ENCODE results near the gene DENND1C.
"Not testable (repeated sequence)": the region's sequence is repeated elsewhere in the genome, so short reads cannot be mapped to it uniquely, and the experiment has no call there.

The DENND1C gene

GRCh38 chr19:6481541-6482342 is at the start of gene DENND1C:
Gene DENND1C (minus strand): TSS chr19:6481787. CDS start chr19:6481695, 92 bp downstream.
- peak; percentile 70 to 78 for DNase-seq

GRCh38 chr19:6530386-6531162 is 49.0 kb upstream of the DENND1C start, which contains the start of gene TNFSF9:
Gene TNFSF9 (plus strand): TSS chr19:6531026. CDS start chr19:6531037, 11 bp downstream.
- DNase-seq: peak; percentile 86 to 89

- DNase-seq: no peak
These were observed 48.4 kb upstream of the DENND1C start for GRCh38 chr19:6529937-6530385.

GRCh38 chr19:6529351-6529750 is 47.8 kb upstream of the DENND1C start:
- DNase-seq: no peak

GRCh38 chr19:6528544-6529121 is 47.0 kb upstream of the DENND1C start:
- no peak for DNase-seq

- no peak for DNase-seq
These were observed 46.4 kb upstream of the DENND1C start for GRCh38 chr19:6527893-6528543.

- no peak for DNase-seq
These were observed 42.7 kb upstream of the DENND1C start for GRCh38 chr19:6524311-6524710.

GRCh38 chr19:6522712-6523111 is 41.1 kb upstream of the DENND1C start:
- DNase-seq: no peak

GRCh38 chr19:6521718-6522646 is 40.4 kb upstream of the DENND1C start:
- DNase-seq: peak; percentile 53 to 60

- no peak for DNase-seq
These were observed 37.7 kb upstream of the DENND1C start for GRCh38 chr19:6519289-6519688.

- DNase-seq: peak in 1 of 2 donors; percentile 21
These were observed 36.7 kb upstream of the DENND1C start for GRCh38 chr19:6518145-6518911.

- peak; percentile 97 for DNase-seq
These were observed 35.2 kb upstream of the DENND1C start for GRCh38 chr19:6516659-6517291.

- peak; percentile 70 to 87 for DNase-seq
These were observed 34.6 kb upstream of the DENND1C start for GRCh38 chr19:6516018-6516658.

GRCh38 chr19:6514926-6515544 is 33.4 kb upstream of the DENND1C start:
- no peak for DNase-seq

GRCh38 chr19:6514089-6514488 is 32.5 kb upstream of the DENND1C start:
- no peak for DNase-seq

GRCh38 chr19:6510618-6511017 is 29.0 kb upstream of the DENND1C start:
- no peak for DNase-seq

- DNase-seq: no peak
These were observed 27.8 kb upstream of the DENND1C start for GRCh38 chr19:6509118-6509971.

GRCh38 chr19:6508028-6508771 is 26.6 kb upstream of the DENND1C start:
- DNase-seq: not testable (repeated sequence)
